Astrocyte (in vitro differentiated cells and primary cell): ENCODE data around the gene FANCF. TPM values are rescaled to one million over a fixed set of nuclear protein-coding genes. Genes with fewer than 3 reads are reported as not detected.

Experiments
- DNase-seq: peaks from one replicate; pipeline ENCODE4 v3.0.0-alpha.2; 2010; ENCODE audit warnings: low read depth
- FAIRE-seq: peaks from 2 replicates; lab custom pipeline; 2011; peaks lifted over from hg19 to GRCh38; lab: Jason Lieb, UNC
- H2AFZ ChIP-seq: 2 replicates; pipeline ENCODE4 v1.6.0; 2012; ENCODE audit warnings: low read depth, low read length, inconsistent platforms
- H3K27ac ChIP-seq: 2 replicates; pipeline ENCODE4 v1.5.1; 2011; ENCODE audit warnings: low read depth, low read length, inconsistent platforms
- H3K27me3 ChIP-seq: 2 replicates; pipeline ENCODE4 v1.6.0; 2011; ENCODE audit warnings: low read length, inconsistent platforms; ENCODE audit not compliant: insufficient read depth
- H3K36me3 ChIP-seq: 2 replicates; pipeline ENCODE4 v1.5.1; 2011; ENCODE audit warnings: low read length, inconsistent platforms; ENCODE audit not compliant: insufficient read depth
- H3K4me1 ChIP-seq: 2 replicates; pipeline ENCODE4 v1.5.1; 2011; ENCODE audit warnings: low read length, inconsistent platforms; ENCODE audit not compliant: insufficient read depth
- H3K4me2 ChIP-seq: 2 replicates; pipeline ENCODE4 v1.6.0; 2012; ENCODE audit warnings: low read length, inconsistent platforms
- H3K4me3 ChIP-seq: 2 replicates; pipeline ENCODE4 v1.5.1; 2011; ENCODE audit warnings: low read depth, mild to moderate bottlenecking, low read length, inconsistent platforms; ENCODE audit not compliant: insufficient read depth
- H3K79me2 ChIP-seq: 2 replicates; pipeline ENCODE4 v1.6.0; 2012; ENCODE audit warnings: mild to moderate bottlenecking, low read length, inconsistent platforms; ENCODE audit not compliant: insufficient read depth
- H3K9ac ChIP-seq: 2 replicates; pipeline ENCODE4 v1.6.0; 2012; ENCODE audit warnings: mild to moderate bottlenecking, low read length, inconsistent platforms
- H3K9me3 ChIP-seq: 2 replicates; pipeline ENCODE4 v1.5.1; 2012; ENCODE audit warnings: low read depth, mild to moderate bottlenecking, low read length, inconsistent platforms; ENCODE audit not compliant: insufficient read depth
- H4K20me1 ChIP-seq: 2 replicates; pipeline ENCODE4 v1.6.0; 2012; ENCODE audit warnings: low read length, inconsistent platforms; ENCODE audit not compliant: insufficient read depth
- H3K27ac Mint-ChIP-seq: one replicate; pipeline ENCODE4 v1.8.0; 2021; ENCODE audit warnings: mild to moderate bottlenecking, mixed read lengths; ENCODE audit not compliant: unreplicated experiment
- H3K27me3 Mint-ChIP-seq: one replicate; pipeline ENCODE4 v1.8.0; 2021; ENCODE audit warnings: low read depth, mixed read lengths; ENCODE audit not compliant: unreplicated experiment
- H3K36me3 Mint-ChIP-seq: one replicate; pipeline ENCODE4 v1.8.0; 2021; ENCODE audit warnings: low read depth, mixed read lengths; ENCODE audit not compliant: unreplicated experiment
- H3K4me1 Mint-ChIP-seq: one replicate; pipeline ENCODE4 v1.8.0; 2021; ENCODE audit warnings: low read depth, mixed read lengths; ENCODE audit not compliant: unreplicated experiment
- H3K4me3 Mint-ChIP-seq: one replicate; pipeline ENCODE4 v1.8.0; 2021; ENCODE audit warnings: mild to moderate bottlenecking, moderate library complexity, mixed read lengths; ENCODE audit not compliant: unreplicated experiment
- H3K9me3 Mint-ChIP-seq: one replicate; pipeline ENCODE4 v1.8.0; 2021; ENCODE audit warnings: mild to moderate bottlenecking, mixed read lengths; ENCODE audit not compliant: unreplicated experiment
- CTCF ChIP-seq: IDR thresholded peaks from 2 replicates; pipeline ENCODE4 v1.5.1; 2011; ENCODE audit warnings: low read depth, mild to moderate bottlenecking, inconsistent platforms, low read length, moderate library complexity; ENCODE audit not compliant: insufficient read depth
- EZH2 ChIP-seq: IDR thresholded peaks from 2 replicates; pipeline ENCODE4 v1.6.1; 2012; ENCODE audit warnings: mild to moderate bottlenecking, low read length, inconsistent platforms; ENCODE audit not compliant: insufficient read depth
- total RNA-seq: library from RNA; stranded (reverse); gene quantifications from 2 replicates; pipeline ENCODE4 v1.2.1, GENCODE V29; 2021

The FANCF gene
- total RNA-seq, 1 donor from 2014 or later, result 7.9 TPM

- DNase-seq (no peak), FAIRE-seq (no peak)
- Histone ChIP-seq H3K79me2 (no peaks in the 10 kb centered on the region), H3K4me3 (no peak overlapping the region), H3K4me1 (no peaks in the 10 kb centered on the region), H3K9ac (no peak overlapping the region), H3K27me3 (no peaks in the 10 kb centered on the region), H4K20me1 (no peaks in the 10 kb centered on the region), H3K9me3 (no peaks in the 10 kb centered on the region), H3K36me3 (no peaks in the 10 kb centered on the region), H2AFZ (no peak overlapping the region), H3K27ac (no peak overlapping the region), H3K4me2 (no peak overlapping the region)
- H3K27me3 Mint-ChIP-seq, result no peaks in the 10 kb centered on the region
- no peaks in the 10 kb centered on the region for H3K9me3 Mint-ChIP-seq
- H3K36me3 Mint-ChIP-seq, result no peaks in the 10 kb centered on the region
- H3K4me3 Mint-ChIP-seq, result no peak overlapping the region
- TF ChIP-seq EZH2, result no peak
- TF ChIP-seq CTCF, result no peak
- H3K27ac Mint-ChIP-seq, result no peak overlapping the region
- H3K4me1 Mint-ChIP-seq, result no peaks in the 10 kb centered on the region
These were observed 26.2 kb downstream of the FANCF start for GRCh38 chr11:22599458-22599857.

GRCh38 chr11:22597062-22597461 is 28.6 kb downstream of the FANCF start:
- Histone ChIP-seq H3K4me3 (no peak overlapping the region), H3K9ac (no peak overlapping the region), H3K4me2 (no peak overlapping the region), H3K9me3 (no peaks in the 10 kb centered on the region), H3K27ac (no peak overlapping the region), H3K4me1 (no peaks in the 10 kb centered on the region), H3K27me3 (no peaks in the 10 kb centered on the region), H4K20me1 (no peaks in the 10 kb centered on the region), H3K36me3 (no peaks in the 10 kb centered on the region), H3K79me2 (no peaks in the 10 kb centered on the region), H2AFZ (no peak overlapping the region)
- H3K4me3 Mint-ChIP-seq, result no peak overlapping the region
- no peak overlapping the region for H3K27ac Mint-ChIP-seq
- H3K4me1 Mint-ChIP-seq, result no peaks in the 10 kb centered on the region
- H3K27me3 Mint-ChIP-seq, result no peaks in the 10 kb centered on the region
- peaks cover 4% of the 10 kb centered on the region for H3K9me3 Mint-ChIP-seq
- TF ChIP-seq EZH2 (no peak), CTCF (no peak)
- no peaks in the 10 kb centered on the region for H3K36me3 Mint-ChIP-seq
- DNase-seq (no peak), FAIRE-seq (no peak)

GRCh38 chr11:22584976-22585375 is 40.6 kb downstream of the FANCF start:
- no peaks in the 10 kb centered on the region for H3K79me2 ChIP-seq
- H3K27ac ChIP-seq, result no peak overlapping the region
- Mint-ChIP-seq H3K4me1 (no peaks in the 10 kb centered on the region), H3K9me3 (peaks cover under 1% of the 10 kb centered on the region), H3K36me3 (no peaks in the 10 kb centered on the region), H3K4me3 (no peak overlapping the region), H3K27ac (no peak overlapping the region), H3K27me3 (no peaks in the 10 kb centered on the region)
- H3K4me3 ChIP-seq, result no peak overlapping the region
- no peak overlapping the region for H3K4me2 ChIP-seq
- H4K20me1 ChIP-seq, result no peaks in the 10 kb centered on the region
- no peaks in the 10 kb centered on the region for H3K36me3 ChIP-seq
- no peaks in the 10 kb centered on the region for H3K4me1 ChIP-seq
- no peak overlapping the region for H3K9ac ChIP-seq
- H3K9me3 ChIP-seq, result no peaks in the 10 kb centered on the region
- FAIRE-seq (no peak), DNase-seq (no peak)
- no peaks in the 10 kb centered on the region for H3K27me3 ChIP-seq
- H2AFZ ChIP-seq, result no peak overlapping the region
- TF ChIP-seq CTCF (no peak), EZH2 (no peak)
